PC-3 (cell line): ENCODE data around the gene KDM6A. TPM values are rescaled to one million over a fixed set of nuclear protein-coding genes. Genes with fewer than 3 reads are reported as not detected.
A peak's percentile ranks its signal among the peaks of the same experiment; 100 is the strongest.

Experiments
- ATAC-seq: fragments of 200-7000 bp; cut with Tn5 transposase; 2 replicates; pipeline ENCODE4 v1.9.1; 2020; ENCODE audit warnings: mild to moderate bottlenecking, moderate library complexity
- BruUV-seq: library from RNA; stranded (reverse); fragments of 400-500 nt; replicated peaks from 2 replicates; lab custom pipeline; 2021; lab: Mats Ljungman, UMichigan
- CTCF ChIA-PET: fragments of 300-600 bp; sonication (Branson Sonifier 250); formaldehyde crosslinking; loops from one replicate; lab custom pipeline; 2022; ENCODE audit warnings: antibody characterized with exemption; lab: Charles Lee
- POLR2A ChIA-PET: fragments of 300-600 bp; sonication (Branson Sonifier 250); formaldehyde crosslinking; loops from one replicate; lab custom pipeline; 2022; ENCODE audit warnings: antibody characterized with exemption; ENCODE audit not compliant: unreplicated experiment; lab: Charles Lee
- DNase-seq: peaks from one replicate; pipeline ENCODE4 v3.0.0-alpha.2; 2015
- H2AFZ ChIP-seq: fragments of 300-600 bp; sonication (generic); 2 replicates; pipeline ENCODE4 v1.6.0; 2016; ENCODE audit warnings: antibody characterized with exemption, low read length
- H3F3A ChIP-seq: fragments of 300-600 bp; sonication (generic); one replicate; pipeline ENCODE4 v1.6.0; 2017; ENCODE audit warnings: antibody characterized with exemption, low read length, control low read depth, mild to moderate bottlenecking; ENCODE audit not compliant: unreplicated experiment
- H3K27ac ChIP-seq: fragments of 300-600 bp; sonication (generic); 2 replicates; pipeline ENCODE4 v1.5.1; 2016; ENCODE audit warnings: mild to moderate bottlenecking, low read length
- H3K27me3 ChIP-seq: fragments of 300-600 bp; sonication (generic); 2 replicates; pipeline ENCODE4 v1.6.1; 2016; ENCODE audit warnings: low read length, mixed read lengths
- H3K36me3 ChIP-seq: fragments of 300-600 bp; sonication (generic); 2 replicates; pipeline ENCODE4 v1.6.1; 2016; ENCODE audit warnings: low read depth, mixed run types, low read length, mixed read lengths
- H3K4me1 ChIP-seq: fragments of 300-600 bp; sonication (generic); 2 replicates; pipeline ENCODE4 v1.5.1; 2016; ENCODE audit warnings: low read length; ENCODE audit not compliant: insufficient read depth
- H3K4me2 ChIP-seq: fragments of 300-600 bp; sonication (generic); 2 replicates; pipeline ENCODE4 v1.6.0; 2016; ENCODE audit warnings: low read length
- H3K4me3 ChIP-seq: fragments of 300-600 bp; sonication (generic); 2 replicates; pipeline ENCODE4 v1.5.1; 2016; ENCODE audit warnings: mild to moderate bottlenecking, low read length, mixed read lengths
- H3K79me2 ChIP-seq: fragments of 300-600 bp; sonication (generic); 2 replicates; pipeline ENCODE4 v1.6.1; 2017; ENCODE audit warnings: low read length, mixed read lengths
- H3K9ac ChIP-seq: fragments of 300-600 bp; sonication (generic); 2 replicates; pipeline ENCODE4 v1.6.0; 2016; ENCODE audit warnings: mild to moderate bottlenecking, low read length
- H3K9me2 ChIP-seq: fragments of 300-600 bp; sonication (generic); replicated peaks from 2 replicates; pipeline ENCODE4 v1.6.1; 2016; ENCODE audit warnings: mixed run types, low read length, mixed read lengths
- H3K9me3 ChIP-seq: fragments of 300-600 bp; sonication (generic); 2 replicates; pipeline ENCODE4 v1.6.1; 2016; ENCODE audit warnings: low read length, mixed read lengths
- H4K20me1 ChIP-seq: fragments of 300-600 bp; sonication (generic); 2 replicates; pipeline ENCODE4 v1.6.1; 2016; ENCODE audit warnings: low read length, mixed read lengths
- EZH2 ChIP-seq: fragments of 300-600 bp; sonication (generic); IDR thresholded peaks from one replicate; pipeline ENCODE4 v1.6.1; 2017; ENCODE audit warnings: antibody characterized with exemption, mild to moderate bottlenecking, low read length; ENCODE audit not compliant: unreplicated experiment
- EZH2phosphoT487 ChIP-seq: fragments of 300-600 bp; sonication (generic); IDR thresholded peaks from 2 replicates; pipeline ENCODE4 v1.6.1; 2018; ENCODE audit warnings: mild to moderate bottlenecking, antibody characterized with exemption, low read length, borderline replicate concordance
- intact Hi-C: fragments of 100-400 bp; cut with micrococcal nuclease; formaldehyde crosslinking; loops from 2 replicates; pipeline ENCODE4 v1.9.0; 2023
- total RNA-seq: library from RNA; depleted of rRNA; stranded (reverse); fragments of >200 nt; gene quantifications from 2 replicates; pipeline ENCODE4 v1.2.3, GENCODE V29; 2014
- TF ChIP-seq, protein P1 (sequence below): fragments of 300-600 bp; sonication (generic); conservative IDR thresholded peaks from 2 replicates; pipeline ENCODE4 v1.5.1; 2017; ENCODE audit warnings: antibody characterized with exemption, low read depth, mild to moderate bottlenecking, low read length

Gene KDM6A
- total RNA-seq, 1 experiment from 2014 or later = 31.3 TPM

DNA sequence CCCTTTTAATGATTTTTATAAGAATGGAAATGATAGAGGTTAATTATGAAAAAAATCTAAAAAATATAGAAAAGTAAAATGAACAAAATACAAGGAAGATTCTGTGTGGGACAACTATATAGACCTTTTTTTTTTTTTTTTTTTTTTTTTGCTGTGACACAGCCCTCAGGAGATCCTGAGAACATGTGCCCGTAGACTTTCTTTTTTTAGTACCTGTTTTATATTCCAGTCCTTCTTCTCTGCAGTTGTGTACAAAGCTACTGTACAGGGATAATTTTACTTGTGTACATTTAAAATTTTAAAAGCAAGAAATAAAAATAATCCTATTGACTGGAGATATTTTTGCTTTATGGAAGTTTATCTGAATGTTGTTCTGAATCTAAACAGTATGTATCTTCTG, 85.5 kb downstream of the KDM6A start:
- ChIA-PET POLR2A (no interaction called here), CTCF (no interaction called here)
- intact Hi-C loops = no loop called here
- H3K79me2 ChIP-seq = peaks cover 99% of the 10 kb centered on the region
- TF ChIP-seq, protein P1, sequence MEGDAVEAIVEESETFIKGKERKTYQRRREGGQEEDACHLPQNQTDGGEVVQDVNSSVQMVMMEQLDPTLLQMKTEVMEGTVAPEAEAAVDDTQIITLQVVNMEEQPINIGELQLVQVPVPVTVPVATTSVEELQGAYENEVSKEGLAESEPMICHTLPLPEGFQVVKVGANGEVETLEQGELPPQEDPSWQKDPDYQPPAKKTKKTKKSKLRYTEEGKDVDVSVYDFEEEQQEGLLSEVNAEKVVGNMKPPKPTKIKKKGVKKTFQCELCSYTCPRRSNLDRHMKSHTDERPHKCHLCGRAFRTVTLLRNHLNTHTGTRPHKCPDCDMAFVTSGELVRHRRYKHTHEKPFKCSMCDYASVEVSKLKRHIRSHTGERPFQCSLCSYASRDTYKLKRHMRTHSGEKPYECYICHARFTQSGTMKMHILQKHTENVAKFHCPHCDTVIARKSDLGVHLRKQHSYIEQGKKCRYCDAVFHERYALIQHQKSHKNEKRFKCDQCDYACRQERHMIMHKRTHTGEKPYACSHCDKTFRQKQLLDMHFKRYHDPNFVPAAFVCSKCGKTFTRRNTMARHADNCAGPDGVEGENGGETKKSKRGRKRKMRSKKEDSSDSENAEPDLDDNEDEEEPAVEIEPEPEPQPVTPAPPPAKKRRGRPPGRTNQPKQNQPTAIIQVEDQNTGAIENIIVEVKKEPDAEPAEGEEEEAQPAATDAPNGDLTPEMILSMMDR = no peak
- no peak for TF ChIP-seq EZH2phosphoT487
- no peak for TF ChIP-seq EZH2
- H4K20me1 ChIP-seq = peaks cover 18% of the 10 kb centered on the region
- H3K4me1 ChIP-seq = peaks cover 15% of the 10 kb centered on the region
- H3K9me3 ChIP-seq = no peaks in the 10 kb centered on the region
- H3K36me3 ChIP-seq = no peaks in the 10 kb centered on the region
- H2AFZ ChIP-seq = no peak overlapping the region
- no peak overlapping the region for H3K4me3 ChIP-seq
- no peaks in the 10 kb centered on the region for H3K9me2 ChIP-seq
- no peaks in the 10 kb centered on the region for H3K27me3 ChIP-seq
- no peak for DNase-seq
- no peak overlapping the region for H3K4me2 ChIP-seq
- H3K9ac ChIP-seq = no peak overlapping the region
- no peaks in the 10 kb centered on the region for H3F3A ChIP-seq
- no peak overlapping the region for H3K27ac ChIP-seq
- ATAC-seq = no peak
- BruUV-seq = no TSS peak

DNA sequence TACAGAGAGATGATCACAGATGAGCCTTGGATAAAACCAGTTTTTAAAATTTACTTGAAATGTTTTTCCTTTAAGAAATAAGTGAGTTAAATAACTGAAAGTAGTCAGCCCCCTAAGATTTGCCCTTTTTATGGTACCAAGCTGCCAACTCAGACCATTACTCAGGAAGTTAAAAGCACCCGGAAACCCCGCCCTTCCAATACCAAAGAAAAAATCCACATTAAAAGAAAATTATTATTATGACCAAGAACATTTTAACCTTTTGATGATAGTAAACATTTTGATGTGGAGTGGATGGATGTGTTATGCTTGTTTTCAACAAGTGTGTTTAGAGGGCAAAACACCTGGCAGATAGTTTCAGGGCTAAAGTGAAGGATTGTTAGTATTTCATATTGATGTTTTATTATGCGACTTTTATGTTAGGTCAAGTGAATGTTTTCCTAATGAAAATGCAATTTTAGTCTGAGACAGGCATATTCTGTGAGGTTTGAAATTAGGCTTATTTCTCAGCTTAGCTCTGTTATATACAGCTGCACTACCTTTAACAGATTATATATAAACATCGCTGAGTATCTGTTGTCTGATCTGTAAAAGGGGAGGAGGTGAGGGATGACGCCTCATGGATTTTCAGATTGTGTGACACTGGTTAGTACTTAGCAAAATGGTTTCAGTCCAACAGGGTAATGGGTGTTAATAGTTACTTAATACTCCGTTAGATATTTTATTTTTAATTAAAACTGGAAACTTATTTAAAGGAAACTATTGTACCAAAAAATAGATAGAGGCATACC, 89.0 kb downstream of the KDM6A start:
- peaks cover 94% of the 10 kb centered on the region for H3K79me2 ChIP-seq
- no peak for ATAC-seq
- no peak overlapping the region for H2AFZ ChIP-seq
- ChIA-PET POLR2A (interaction anchor here (0.5 kb wide), 1 partner anchor 117 kb away, joined by 8 read pairs; no protein-coding TSS in a partner anchor), CTCF (no interaction called here)
- no peak overlapping the region for H3K9ac ChIP-seq
- H3K27me3 ChIP-seq = no peaks in the 10 kb centered on the region
- no peak overlapping the region for H3K4me2 ChIP-seq
- peaks cover 9% of the 10 kb centered on the region for H3K4me1 ChIP-seq
- no peaks in the 10 kb centered on the region for H3K36me3 ChIP-seq
- no peak overlapping the region for H3K27ac ChIP-seq
- TSS peak; percentile 21 for BruUV-seq
- H4K20me1 ChIP-seq = peaks cover 4% of the 10 kb centered on the region; the same call in 1 of the 2 replicates
- H3K9me3 ChIP-seq = no peaks in the 10 kb centered on the region
- H3K9me2 ChIP-seq = no peaks in the 10 kb centered on the region
- intact Hi-C loops = no loop called here
- TF ChIP-seq, protein P1 = no peak
- no peak for TF ChIP-seq EZH2
- TF ChIP-seq EZH2phosphoT487 = no peak
- H3K4me3 ChIP-seq = no peak overlapping the region
- peaks cover 4% of the 10 kb centered on the region for H3F3A ChIP-seq
- DNase-seq = no peak

DNA sequence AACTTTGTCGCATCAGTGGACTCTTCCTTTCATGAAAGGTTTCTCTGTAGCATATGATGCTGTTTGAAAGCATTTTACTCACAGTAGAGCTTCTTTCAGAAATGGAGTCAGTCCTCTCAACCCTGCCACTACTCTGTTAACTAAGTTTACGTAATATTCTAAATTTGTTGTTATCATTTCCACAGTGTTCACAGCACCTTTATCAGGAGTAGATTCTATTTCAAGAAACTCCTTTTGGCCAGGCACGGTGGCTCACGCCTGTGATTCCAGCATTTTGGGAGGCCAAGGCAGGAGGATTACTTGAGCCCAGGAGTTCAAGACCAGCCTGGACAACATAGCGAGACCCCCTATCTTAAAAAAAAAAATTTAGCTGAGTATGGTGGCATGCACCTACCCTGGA, 90.0 kb downstream of the KDM6A start:
- H3K9me3 ChIP-seq = no peaks in the 10 kb centered on the region
- H3K4me2 ChIP-seq = no peak overlapping the region
- H3F3A ChIP-seq = peaks cover 8% of the 10 kb centered on the region
- no peaks in the 10 kb centered on the region for H3K27me3 ChIP-seq
- no TSS peak for BruUV-seq
- no peak overlapping the region for H3K4me3 ChIP-seq
- intact Hi-C loops = no loop called here
- TF ChIP-seq, protein P1 = no peak
- TF ChIP-seq EZH2 = no peak
- no peak for TF ChIP-seq EZH2phosphoT487
- DNase-seq (no peak), ATAC-seq (no peak)
- POLR2A ChIA-PET = no interaction called here
- peaks cover 4% of the 10 kb centered on the region; the same call in 1 of the 2 replicates for H4K20me1 ChIP-seq
- H3K9me2 ChIP-seq = no peaks in the 10 kb centered on the region
- CTCF ChIA-PET = no interaction called here
- no peak overlapping the region for H3K27ac ChIP-seq
- H3K9ac ChIP-seq = no peak overlapping the region
- no peak overlapping the region for H2AFZ ChIP-seq
- H3K4me1 ChIP-seq = peaks cover 16% of the 10 kb centered on the region
- no peaks in the 10 kb centered on the region for H3K36me3 ChIP-seq
- H3K79me2 ChIP-seq = peaks cover 89% of the 10 kb centered on the region
